IMR-90 (cell line): ENCODE measurements around the gene ASTL. TPM values are rescaled to one million over a fixed set of nuclear protein-coding genes. Genes with fewer than 3 reads are reported as not detected.

Source experiments
- ATAC-seq: fragments of 200-7000 bp; cut with Tn5 transposase; 2 replicates; pipeline ENCODE4 v1.9.1; 2020; ENCODE audit warnings: low read depth, mild to moderate bottlenecking, moderate library complexity
- BruUV-seq: library from RNA; stranded (reverse); fragments of 400-500 nt; replicated peaks from 2 replicates; lab custom pipeline; 2021; lab: Mats Ljungman, UMichigan
- CTCF ChIA-PET: fragments of 300-600 bp; formaldehyde crosslinking; extraction: SDS; loops from one replicate; lab custom pipeline; 2021; ENCODE audit warnings: antibody characterized with exemption; lab: Yijun Ruan, JAX
- POLR2A ChIA-PET: fragments of 300-600 bp; sonication (Branson Sonifier 250); formaldehyde crosslinking; loops from one replicate; lab custom pipeline; 2022; ENCODE audit warnings: antibody characterized with exemption; ENCODE audit not compliant: unreplicated experiment; lab: Charles Lee
- DNase-seq: peaks from one replicate; pipeline ENCODE4 v3.0.0; 2013
- H2AFZ ChIP-seq: replicated peaks from 2 replicates; pipeline ENCODE3; 2013; ENCODE audit warnings: low read length, mild to moderate bottlenecking; ENCODE audit not compliant: poor library complexity
- H2AK5ac ChIP-seq: 2 replicates; pipeline ENCODE4 v1.6.1; 2013; ENCODE audit warnings: low read depth, low read length, inconsistent platforms
- H2AK9ac ChIP-seq: replicated peaks from 2 replicates; pipeline ENCODE3; 2013; ENCODE audit warnings: mild to moderate bottlenecking, low read depth, low read length, moderate library complexity; ENCODE audit not compliant: poor library complexity
- H2BK120ac ChIP-seq: 2 replicates; pipeline ENCODE4 v1.6.1; 2013; ENCODE audit warnings: low read depth, low read length, inconsistent platforms
- H2BK15ac ChIP-seq: 3 replicates; pipeline ENCODE4 v1.6.1; 2013; ENCODE audit warnings: low read depth, low read length, inconsistent platforms
- H2BK20ac ChIP-seq: 2 replicates; pipeline ENCODE4 v1.6.1; 2013; ENCODE audit warnings: low read depth, mild to moderate bottlenecking, inconsistent platforms, low read length, moderate library complexity
- H2BK5ac ChIP-seq: 2 replicates; pipeline ENCODE4 v1.6.1; 2013; ENCODE audit warnings: mild to moderate bottlenecking, low read depth, low read length, inconsistent platforms; ENCODE audit not compliant: poor library complexity, severe bottlenecking
- H3K14ac ChIP-seq: replicated peaks from 2 replicates; pipeline ENCODE4 v1.6.1; 2013; ENCODE audit warnings: low read depth, low read length, inconsistent platforms
- H3K18ac ChIP-seq: 2 replicates; pipeline ENCODE4 v1.6.1; 2013; ENCODE audit warnings: low read depth, low read length, control low read depth
- H3K23ac ChIP-seq: 2 replicates; pipeline ENCODE4 v1.6.1; 2013; ENCODE audit warnings: low read depth, low read length, inconsistent platforms
- H3K27ac ChIP-seq: 2 replicates; pipeline ENCODE4 v1.5.1; 2013; ENCODE audit warnings: mild to moderate bottlenecking, control low read depth, low read length; ENCODE audit not compliant: insufficient read depth
- H3K27me3 ChIP-seq: 2 replicates; pipeline ENCODE4 v1.6.1; 2013; ENCODE audit warnings: low read length; ENCODE audit not compliant: control insufficient read depth, insufficient read depth
- H3K36me3 ChIP-seq: 2 replicates; pipeline ENCODE4 v1.6.1; 2013; ENCODE audit warnings: low read length, mixed read lengths; ENCODE audit not compliant: control insufficient read depth, insufficient read depth
- H3K4ac ChIP-seq: 2 replicates; pipeline ENCODE4 v1.6.1; 2013; ENCODE audit warnings: low read depth, low read length, inconsistent platforms
- H3K4me1 ChIP-seq: 2 replicates; pipeline ENCODE4 v1.6.1; 2013; ENCODE audit warnings: low read length, mixed read lengths; ENCODE audit not compliant: control insufficient read depth, insufficient read depth
- H3K4me2 ChIP-seq: 2 replicates; pipeline ENCODE4 v1.6.1; 2013; ENCODE audit warnings: low read depth, mild to moderate bottlenecking, control low read depth, low read length, moderate library complexity
- H3K4me3 ChIP-seq: 2 replicates; pipeline ENCODE4 v1.5.1; 2013; ENCODE audit warnings: low read depth, mild to moderate bottlenecking, control low read depth, low read length, moderate library complexity; ENCODE audit not compliant: insufficient read depth
- H3K56ac ChIP-seq: 2 replicates; pipeline ENCODE4 v1.6.1; 2013; ENCODE audit warnings: low read length, inconsistent platforms; ENCODE audit not compliant: insufficient read depth; ENCODE audit errors: extremely low read depth
- H3K79me1 ChIP-seq, 2 experiments: 2 replicates each; pipeline ENCODE4 v1.6.1; 2013; ENCODE audit warnings: low read length in 2 of 2, inconsistent platforms in 1 of 2, low read depth in 1 of 2
- H3K9ac ChIP-seq: 2 replicates; pipeline ENCODE4 v1.6.1; 2013; ENCODE audit warnings: low read depth, low read length, control low read depth
- H3K9me1 ChIP-seq: 2 replicates; pipeline ENCODE4 v1.6.1; 2013; ENCODE audit warnings: low read length, inconsistent platforms; ENCODE audit not compliant: insufficient read depth
- H3K9me3 ChIP-seq: 2 replicates; pipeline ENCODE4 v1.6.1; 2013; ENCODE audit warnings: low read length; ENCODE audit not compliant: control insufficient read depth, insufficient read depth
- H4K20me1 ChIP-seq: 2 replicates; pipeline ENCODE4 v1.6.1; 2013; ENCODE audit warnings: low read length, inconsistent platforms; ENCODE audit not compliant: insufficient read depth
- H4K5ac ChIP-seq: 2 replicates; pipeline ENCODE4 v1.6.1; 2013; ENCODE audit warnings: mild to moderate bottlenecking, low read depth, low read length, control low read depth
- H4K8ac ChIP-seq, 2 experiments: 2 replicates each; pipeline ENCODE4 v1.6.1; 2013; ENCODE audit warnings: low read depth in 2 of 2, low read length in 2 of 2, control low read depth in 1 of 2, inconsistent platforms in 1 of 2
- H4K91ac ChIP-seq: 2 replicates; pipeline ENCODE4 v1.6.1; 2013; ENCODE audit warnings: low read depth, low read length, inconsistent platforms; ENCODE audit not compliant: insufficient read depth
- BHLHE40 ChIP-seq: fragments of 150-350 bp; IDR thresholded peaks from 2 replicates; pipeline ENCODE4 v1.6.1; 2016; ENCODE audit warnings: mild to moderate bottlenecking, low read depth, low read length
- CEBPB ChIP-seq: IDR thresholded peaks from 2 replicates; pipeline ENCODE4 v1.6.1; 2012; ENCODE audit warnings: low read depth, low read length, improper control_type of control experiment
- CHD1 ChIP-seq: IDR thresholded peaks from 2 replicates; pipeline ENCODE4 v1.6.1; 2012; ENCODE audit warnings: low read depth, low read length, improper control_type of control experiment
- MAZ ChIP-seq: IDR thresholded peaks from 2 replicates; pipeline ENCODE4 v1.6.1; 2012; ENCODE audit warnings: low read depth, mild to moderate bottlenecking, low read length, improper control_type of control experiment, moderate library complexity, borderline replicate concordance
- RCOR1 ChIP-seq: IDR thresholded peaks from 2 replicates; pipeline ENCODE4 v1.6.1; 2012; ENCODE audit warnings: mild to moderate bottlenecking, low read length, improper control_type of control experiment; ENCODE audit not compliant: insufficient replicate concordance
- WGBS, 2 experiments: methylation state at CpG; one replicate each; pipeline versions ENCODE4 v1.1.5 to v1.1.7; 2013; ENCODE audit warnings: missing lambda C conversion rate in 2 of 2; ENCODE audit not compliant: insufficient read length in 1 of 2; ENCODE audit errors: extremely low coverage in 2 of 2; 5-methylcytosine and 5-hydroxymethylcytosine counted together
- dilution Hi-C: fragments of 300-500 bp; cut with HindIII; formaldehyde crosslinking; loops from one replicate; pipeline ENCODE4 v1.14.3; 2018; ENCODE audit warnings: low sequenced_read_pairs; ENCODE audit not compliant: unreplicated experiment
- in situ Hi-C: fragments of 300-500 bp; cut with MboI; formaldehyde crosslinking; loops from 3 replicates; pipeline ENCODE4 v1.14.3; 2019; ENCODE audit warnings: low sequenced_read_pairs, inconsistent platforms, mixed read lengths
- intact Hi-C: fragments of 100-400 bp; cut with micrococcal nuclease; formaldehyde crosslinking; loops from 2 replicates; pipeline ENCODE4 v1.10.0; 2022
- polyA plus RNA-seq, 3 experiments: library from polyadenylated mRNA; depleted of rRNA; stranded (reverse); fragments of >200 nt; gene quantifications; 2 replicates each; pipeline ENCODE4 v1.2.3, GENCODE V29; 2012; ENCODE audit warnings: low replicate concordance in 1 of 3
- total RNA-seq: library from RNA; depleted of rRNA; stranded (reverse); fragments of >200 nt; gene quantifications from 2 replicates; pipeline ENCODE4 v1.2.3, GENCODE V29; 2012

ASTL gene
- total and polyA plus RNA-seq, 2 of the 4 experiments (the other 2 are of a cell fraction), result not detected

DNA sequence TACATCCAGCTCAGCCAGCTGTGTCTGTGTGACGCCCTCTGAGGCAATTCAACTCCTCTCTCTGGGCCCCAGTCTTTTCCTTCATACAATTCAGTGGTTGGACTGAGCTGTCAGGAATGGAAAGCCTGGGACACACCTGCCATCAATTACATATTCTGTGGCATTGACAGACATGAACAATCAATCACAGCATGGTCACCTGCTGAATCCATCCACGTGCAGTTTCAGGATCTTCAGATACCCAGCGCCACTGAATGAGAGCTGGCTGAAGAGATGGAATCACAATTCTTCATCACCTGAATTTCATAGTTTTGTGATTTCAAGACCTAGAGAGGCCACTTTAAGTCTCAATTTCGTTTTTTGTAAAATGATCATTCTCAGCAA, 27.1 kb downstream of the ASTL start:
- no peak overlapping the region for H4K8ac ChIP-seq
- ATAC-seq (no peak), DNase-seq (no peak)
- POLR2A ChIA-PET, result no interaction called here
- H3K14ac ChIP-seq, result no peak overlapping the region
- intact Hi-C loops (no loop called here), dilution Hi-C loops (no loop called here), in situ Hi-C loops (loop anchor here (25.0 kb wide), 1 partner anchor 99 kb away; no protein-coding TSS in a partner anchor)
- no peak for TF ChIP-seq RCOR1
- TF ChIP-seq CEBPB, result no peak
- no peak for TF ChIP-seq BHLHE40
- no peak for TF ChIP-seq CHD1
- no peak for TF ChIP-seq MAZ
- no peak overlapping the region for H2AK5ac ChIP-seq
- no peak overlapping the region for H3K23ac ChIP-seq
- no peak overlapping the region for H2AK9ac ChIP-seq
- H3K27ac ChIP-seq, result no peak overlapping the region
- no peaks in the 10 kb centered on the region for H4K20me1 ChIP-seq
- no peak overlapping the region for H2BK5ac ChIP-seq
- no peak overlapping the region for H2BK15ac ChIP-seq
- H4K91ac ChIP-seq, result no peak overlapping the region
- peaks cover 80% of the 10 kb centered on the region for H3K27me3 ChIP-seq
- H3K36me3 ChIP-seq, result no peaks in the 10 kb centered on the region
- H3K56ac ChIP-seq, result no peak overlapping the region
- BruUV-seq, result no TSS peak
- no peak overlapping the region for H3K4ac ChIP-seq
- H3K4me3 ChIP-seq, result no peak overlapping the region
- CTCF ChIA-PET, result no interaction called here
- no peaks in the 10 kb centered on the region for H3K79me1 ChIP-seq
- no peaks in the 10 kb centered on the region; the same call in 1 of the 2 replicates for H3K4me1 ChIP-seq
- no peak overlapping the region for H3K4me2 ChIP-seq
- no peak overlapping the region for H4K5ac ChIP-seq
- H2BK120ac ChIP-seq, result no peak overlapping the region
- H3K9me3 ChIP-seq, result no peaks in the 10 kb centered on the region; the same call in 1 of the 2 replicates
- no peak overlapping the region for H3K9ac ChIP-seq
- WGBS, 2 experiments, result no CpG with 5 or more reads among the region's 4 CpGs
- no peak overlapping the region for H2BK20ac ChIP-seq
- no peak overlapping the region for H3K18ac ChIP-seq
- H2AFZ ChIP-seq, result no peak overlapping the region
- no peaks in the 10 kb centered on the region for H3K9me1 ChIP-seq
